Cardiac muscle cell (in vitro differentiated cells and primary cell): ENCODE results near the gene WDR86. TPM values are rescaled to one million over a fixed set of nuclear protein-coding genes. Genes with fewer than 3 reads are reported as not detected.
A peak's percentile ranks its signal among the peaks of the same experiment; 100 is the strongest.

Experiments
- DNase-seq, 2 donors: peaks; one replicate each; pipeline versions ENCODE4 v3.0.0 to v3.0.0-alpha.2; 2010 to 2017; ENCODE audit warnings: low read depth in 1 of 2, low spot score in 1 of 2
- H3K27ac ChIP-seq: fragments of 200-600 bp; sonication (generic); 2 replicates; pipeline ENCODE4 v1.5.1; 2016
- H3K27me3 ChIP-seq: fragments of 200-600 bp; sonication (generic); 2 replicates; pipeline ENCODE4 v1.6.0; 2016; ENCODE audit warnings: control low read depth
- H3K36me3 ChIP-seq: fragments of 200-600 bp; sonication (generic); 2 replicates; pipeline ENCODE4 v1.5.1; 2016; ENCODE audit warnings: control low read depth
- H3K4me1 ChIP-seq: fragments of 200-600 bp; sonication (generic); 2 replicates; pipeline ENCODE4 v1.8.1; 2017; ENCODE audit warnings: low read depth, mild to moderate bottlenecking, mixed run types
- H3K4me3 ChIP-seq: fragments of 200-600 bp; sonication (generic); 2 replicates; pipeline ENCODE4 v1.5.1; 2016; ENCODE audit warnings: mild to moderate bottlenecking
- H3K9me3 ChIP-seq: fragments of 200-600 bp; sonication (generic); 2 replicates; pipeline ENCODE4 v1.5.1; 2017; ENCODE audit warnings: low read depth, mild to moderate bottlenecking, control low read depth
- polyA plus RNA-seq: library from polyadenylated mRNA; unstranded; fragments of >200 nt; fragmentation: Nextera tagmentation; extraction: Ambion mirVana; gene quantifications from 2 replicates; pipeline ENCODE4 v1.2.1, GENCODE V29; 2016
- total RNA-seq: library from RNA; depleted of rRNA; stranded (reverse); fragments of >200 nt; gene quantifications from 2 replicates; pipeline ENCODE4 v1.2.3, GENCODE V29; 2016
- TF ChIP-seq, protein P1 (sequence below): IDR thresholded peaks from 2 replicates; pipeline ENCODE4 v1.5.1; 2012; ENCODE audit warnings: low read depth, mild to moderate bottlenecking, low read length

Gene WDR86
- total and polyA plus RNA-seq, 2 experiments from 2014 or later: 58.8 to 130 TPM

DNA sequence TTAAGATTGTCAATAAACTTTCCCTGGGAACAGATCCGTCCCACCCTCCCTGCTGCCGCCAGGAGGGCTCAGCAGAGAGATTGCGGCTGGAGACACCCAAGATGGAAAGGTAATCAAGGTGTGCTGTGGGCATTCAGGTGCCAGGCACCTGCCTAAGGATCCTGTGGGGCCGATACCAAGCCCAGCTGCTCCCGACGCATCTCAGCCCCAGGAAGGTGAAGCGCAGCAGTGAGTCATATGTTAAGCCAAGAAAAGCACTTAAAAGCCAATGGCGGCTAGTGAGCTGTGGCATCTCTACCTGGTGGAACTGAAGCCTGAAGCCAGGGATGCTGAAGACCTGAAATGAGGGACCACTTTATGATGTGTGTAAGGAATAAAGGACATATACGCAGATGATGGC is 6.1 kb downstream of the WDR86 start:
- Histone ChIP-seq H3K36me3 (no peaks in the 10 kb centered on the region), H3K27me3 (no peaks in the 10 kb centered on the region), H3K9me3 (no peaks in the 10 kb centered on the region), H3K27ac (no peak overlapping the region), H3K4me1 (no peaks in the 10 kb centered on the region), H3K4me3 (no peak overlapping the region)
- TF ChIP-seq, protein P1, sequence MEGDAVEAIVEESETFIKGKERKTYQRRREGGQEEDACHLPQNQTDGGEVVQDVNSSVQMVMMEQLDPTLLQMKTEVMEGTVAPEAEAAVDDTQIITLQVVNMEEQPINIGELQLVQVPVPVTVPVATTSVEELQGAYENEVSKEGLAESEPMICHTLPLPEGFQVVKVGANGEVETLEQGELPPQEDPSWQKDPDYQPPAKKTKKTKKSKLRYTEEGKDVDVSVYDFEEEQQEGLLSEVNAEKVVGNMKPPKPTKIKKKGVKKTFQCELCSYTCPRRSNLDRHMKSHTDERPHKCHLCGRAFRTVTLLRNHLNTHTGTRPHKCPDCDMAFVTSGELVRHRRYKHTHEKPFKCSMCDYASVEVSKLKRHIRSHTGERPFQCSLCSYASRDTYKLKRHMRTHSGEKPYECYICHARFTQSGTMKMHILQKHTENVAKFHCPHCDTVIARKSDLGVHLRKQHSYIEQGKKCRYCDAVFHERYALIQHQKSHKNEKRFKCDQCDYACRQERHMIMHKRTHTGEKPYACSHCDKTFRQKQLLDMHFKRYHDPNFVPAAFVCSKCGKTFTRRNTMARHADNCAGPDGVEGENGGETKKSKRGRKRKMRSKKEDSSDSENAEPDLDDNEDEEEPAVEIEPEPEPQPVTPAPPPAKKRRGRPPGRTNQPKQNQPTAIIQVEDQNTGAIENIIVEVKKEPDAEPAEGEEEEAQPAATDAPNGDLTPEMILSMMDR: no peak
- no peak for DNase-seq

DNA sequence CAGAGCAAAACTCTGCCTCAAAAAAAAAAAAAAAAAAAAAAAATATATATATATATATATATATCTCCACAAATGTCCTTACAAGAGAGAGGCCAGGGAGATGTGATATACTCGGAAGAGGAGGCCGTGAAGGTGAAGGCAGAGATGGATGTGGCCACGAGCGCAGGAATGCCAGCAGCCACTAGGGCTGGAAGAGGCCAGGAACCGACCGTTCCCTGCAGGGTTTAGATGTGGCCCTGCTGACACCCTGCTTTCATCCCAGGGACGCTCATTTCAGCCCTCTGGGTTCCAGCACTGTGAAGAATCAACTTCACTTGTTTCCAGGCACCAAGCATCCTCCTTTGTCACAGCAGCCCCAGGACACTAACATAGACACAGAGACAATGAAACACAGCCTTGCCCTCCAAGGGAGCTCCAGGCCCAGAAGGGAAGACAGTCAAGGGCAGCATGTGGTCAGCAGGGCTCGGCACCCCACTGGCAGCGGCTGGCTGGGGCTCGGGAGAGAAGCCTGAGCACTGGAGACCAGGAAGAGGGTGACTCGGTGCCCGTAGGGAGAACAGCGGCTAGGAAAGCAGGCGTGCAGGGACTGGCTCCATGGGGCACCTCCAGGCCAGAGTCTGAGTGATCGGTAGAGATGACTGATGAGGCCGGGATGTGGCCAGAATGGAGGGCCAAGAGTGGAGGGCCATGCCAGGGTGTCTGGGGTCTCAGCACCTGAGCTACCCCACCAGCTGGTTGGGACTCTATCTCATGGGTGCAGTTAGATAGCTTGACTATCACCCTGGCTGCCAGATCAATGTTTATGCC is 7.6 kb downstream of the WDR86 start:
- no peak for DNase-seq
- Histone ChIP-seq H3K4me3 (no peak overlapping the region), H3K9me3 (no peaks in the 10 kb centered on the region), H3K27me3 (no peaks in the 10 kb centered on the region), H3K27ac (no peak overlapping the region), H3K36me3 (peaks cover 8% of the 10 kb centered on the region), H3K4me1 (no peaks in the 10 kb centered on the region)
- TF ChIP-seq, protein P1: no peak

DNA sequence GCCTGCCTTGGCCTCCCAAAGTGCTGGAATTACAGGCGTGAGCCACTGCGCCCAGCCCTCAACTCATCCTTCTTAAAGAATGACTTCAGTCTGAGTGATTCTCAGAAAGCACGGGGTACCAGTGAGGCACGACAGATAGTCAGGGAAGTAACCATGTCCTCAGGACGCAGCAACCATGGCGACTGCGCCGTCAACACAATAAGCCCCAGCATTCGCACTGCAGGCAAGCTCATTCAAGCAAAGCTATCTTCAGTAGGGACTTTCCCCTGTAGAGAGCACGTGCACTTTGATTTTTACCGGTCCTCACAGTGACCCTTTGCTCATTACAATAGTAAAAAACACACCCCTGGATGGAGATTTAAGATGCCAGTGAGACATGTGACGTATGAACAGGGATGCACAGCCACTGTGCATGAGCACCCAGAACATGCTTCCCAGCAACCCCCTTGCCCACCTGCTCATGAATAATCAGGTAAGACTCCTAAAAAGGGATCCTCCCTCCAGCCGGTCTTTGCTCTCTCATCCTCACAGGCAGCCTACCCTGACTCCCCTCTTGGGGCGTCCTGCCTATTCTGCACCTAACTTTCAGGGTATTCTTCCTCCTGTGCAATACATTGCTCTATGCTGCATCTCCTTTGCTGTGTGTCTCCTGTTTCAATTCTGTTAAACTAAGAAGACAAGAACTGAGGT is 9.1 kb downstream of the WDR86 start:
- no peaks in the 10 kb centered on the region for H3K27me3 ChIP-seq
- no peaks in the 10 kb centered on the region for H3K9me3 ChIP-seq
- TF ChIP-seq, protein P1: no peak
- DNase-seq: no peak
- H3K36me3 ChIP-seq: peaks cover 8% of the 10 kb centered on the region
- H3K4me1 ChIP-seq: no peaks in the 10 kb centered on the region
- no peak overlapping the region for H3K4me3 ChIP-seq
- no peak overlapping the region for H3K27ac ChIP-seq

DNA sequence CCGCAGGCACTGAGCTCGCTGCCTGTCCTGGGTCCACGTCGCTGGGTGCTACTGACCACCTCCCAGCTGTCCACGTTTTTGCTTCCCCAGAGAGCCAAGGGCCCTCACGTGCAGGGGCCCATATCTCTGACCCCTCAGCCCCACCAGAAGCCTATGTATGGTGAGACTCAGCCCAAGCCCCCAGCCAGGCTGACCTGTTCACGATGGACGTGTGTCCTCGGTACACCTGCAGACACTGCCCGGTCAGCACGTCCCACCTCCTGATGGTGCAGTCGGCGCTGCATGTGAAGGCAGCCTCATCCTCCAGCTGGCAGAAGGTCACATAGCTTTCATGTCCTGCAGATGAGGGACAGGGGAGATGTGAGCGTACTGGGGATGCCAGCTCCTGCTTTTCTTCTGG is 9.9 kb downstream of the WDR86 start:
- H3K27me3 ChIP-seq: no peaks in the 10 kb centered on the region
- no peaks in the 10 kb centered on the region for H3K9me3 ChIP-seq
- H3K4me3 ChIP-seq: no peak overlapping the region
- no peak overlapping the region for H3K27ac ChIP-seq
- no peak for DNase-seq
- no peaks in the 10 kb centered on the region for H3K4me1 ChIP-seq
- TF ChIP-seq, protein P1: no peak
- H3K36me3 ChIP-seq: peaks cover 8% of the 10 kb centered on the region

DNA sequence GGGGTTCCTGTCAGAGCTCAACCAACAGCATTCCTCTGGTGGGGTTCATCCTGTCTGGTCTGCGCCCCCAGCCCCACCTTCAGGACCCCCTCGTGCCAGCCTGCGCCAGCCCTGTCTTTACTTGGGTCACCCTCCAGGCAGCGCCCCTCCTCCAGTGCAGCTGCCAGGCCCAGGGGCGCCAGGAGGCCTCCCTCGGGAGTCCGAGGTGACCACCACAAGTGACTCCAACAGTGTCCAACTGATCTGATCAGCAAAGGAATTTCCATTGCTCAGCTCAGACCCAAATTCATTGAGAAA is 10.6 kb downstream of the WDR86 start:
- TF ChIP-seq, protein P1: no peak
- no peak for DNase-seq

More for the DNA sequence above, 10.6 kb downstream of the WDR86 start:
- peaks cover 8% of the 10 kb centered on the region for H3K36me3 ChIP-seq
- no peak overlapping the region for H3K4me3 ChIP-seq
- no peaks in the 10 kb centered on the region for H3K9me3 ChIP-seq
- peak overlapping the region; percentile 23 for H3K27ac ChIP-seq
- no peaks in the 10 kb centered on the region for H3K27me3 ChIP-seq
- no peaks in the 10 kb centered on the region for H3K4me1 ChIP-seq
